Measurements from ENCODE around the gene OR2J3.

DNA sequence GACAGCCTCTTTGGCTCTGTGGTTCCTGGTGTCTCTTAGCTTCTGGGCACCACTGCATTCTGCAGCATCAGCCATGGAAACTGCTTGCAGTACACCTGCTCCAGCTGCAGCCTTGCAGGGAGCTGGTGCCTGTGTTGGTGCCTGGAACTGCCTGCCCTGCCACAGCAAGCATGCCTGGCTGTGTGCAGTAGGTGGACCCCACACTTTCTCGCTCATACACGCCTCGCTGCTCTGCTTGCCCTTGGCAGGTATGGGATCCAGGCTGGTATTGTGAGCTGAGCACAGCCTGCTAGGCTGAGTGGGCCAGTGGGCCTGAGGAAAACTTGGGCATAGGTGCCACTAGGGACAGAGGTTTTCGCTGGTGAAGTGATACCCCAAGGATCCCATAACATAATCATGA, 22.8 kb downstream of the OR2J3 start:
- TF ChIP-seq, protein P1, sequence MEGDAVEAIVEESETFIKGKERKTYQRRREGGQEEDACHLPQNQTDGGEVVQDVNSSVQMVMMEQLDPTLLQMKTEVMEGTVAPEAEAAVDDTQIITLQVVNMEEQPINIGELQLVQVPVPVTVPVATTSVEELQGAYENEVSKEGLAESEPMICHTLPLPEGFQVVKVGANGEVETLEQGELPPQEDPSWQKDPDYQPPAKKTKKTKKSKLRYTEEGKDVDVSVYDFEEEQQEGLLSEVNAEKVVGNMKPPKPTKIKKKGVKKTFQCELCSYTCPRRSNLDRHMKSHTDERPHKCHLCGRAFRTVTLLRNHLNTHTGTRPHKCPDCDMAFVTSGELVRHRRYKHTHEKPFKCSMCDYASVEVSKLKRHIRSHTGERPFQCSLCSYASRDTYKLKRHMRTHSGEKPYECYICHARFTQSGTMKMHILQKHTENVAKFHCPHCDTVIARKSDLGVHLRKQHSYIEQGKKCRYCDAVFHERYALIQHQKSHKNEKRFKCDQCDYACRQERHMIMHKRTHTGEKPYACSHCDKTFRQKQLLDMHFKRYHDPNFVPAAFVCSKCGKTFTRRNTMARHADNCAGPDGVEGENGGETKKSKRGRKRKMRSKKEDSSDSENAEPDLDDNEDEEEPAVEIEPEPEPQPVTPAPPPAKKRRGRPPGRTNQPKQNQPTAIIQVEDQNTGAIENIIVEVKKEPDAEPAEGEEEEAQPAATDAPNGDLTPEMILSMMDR (IDR thresholded peaks at IDR 0.05), result no peak
- no peak for TF ChIP-seq ZFX (IDR thresholded peaks at IDR 0.05; ENCODE audit: borderline replicate concordance)

Measured in 22Rv1 (cell line).